NOMO-1 treated with DMSO at 0.1 percent for 48 hours (cell line): ENCODE results near the gene CPLX1.

Experiments used
- DNase-seq: peaks from one replicate; lab custom pipeline; 2025; ENCODE audit not compliant: unreplicated experiment; lab: John Stamatoyannopoulos, UW

The CPLX1 gene

GRCh38 chr4:856225-856901 lies 30.4 kb upstream of the CPLX1 start:
- DNase-seq, result no peak

- no peak for DNase-seq
These were observed 29.9 kb upstream of the CPLX1 start for GRCh38 chr4:855880-856224.

GRCh38 chr4:854356-854755 lies 28.4 kb upstream of the CPLX1 start:
- no peak for DNase-seq

GRCh38 chr4:853416-853781 lies 27.5 kb upstream of the CPLX1 start:
- no peak for DNase-seq

- no peak for DNase-seq
These were observed 25.9 kb upstream of the CPLX1 start for GRCh38 chr4:851701-852430.

- no peak for DNase-seq
These were observed 24.5 kb upstream of the CPLX1 start for GRCh38 chr4:850323-850945.

GRCh38 chr4:849478-850175 lies 23.7 kb upstream of the CPLX1 start:
- no peak for DNase-seq

- DNase-seq, result no peak
These were observed 23.0 kb upstream of the CPLX1 start for GRCh38 chr4:848803-849477.

GRCh38 chr4:848307-848691 lies 22.4 kb upstream of the CPLX1 start:
- DNase-seq, result no peak

- DNase-seq, result no peak
These were observed 19.9 kb upstream of the CPLX1 start for GRCh38 chr4:845836-846251.

- DNase-seq, result no peak
These were observed 19.4 kb upstream of the CPLX1 start for GRCh38 chr4:845233-845835.

- DNase-seq, result no peak
These were observed 18.9 kb upstream of the CPLX1 start for GRCh38 chr4:844752-845232.

- no peak for DNase-seq
These were observed 13.9 kb upstream of the CPLX1 start for GRCh38 chr4:839675-840443.

GRCh38 chr4:837772-838171 lies 11.8 kb upstream of the CPLX1 start:
- DNase-seq, result no peak

GRCh38 chr4:836750-837301 lies 10.9 kb upstream of the CPLX1 start:
- DNase-seq, result no peak

GRCh38 chr4:836003-836511 lies 10.1 kb upstream of the CPLX1 start:
- no peak for DNase-seq

GRCh38 chr4:835148-836002 lies 9.4 kb upstream of the CPLX1 start:
- DNase-seq, result no peak

GRCh38 chr4:834368-835147 lies 8.6 kb upstream of the CPLX1 start:
- DNase-seq, result no peak
